ENCODE data around the gene SRC. TPM values are rescaled to one million over a fixed set of nuclear protein-coding genes. Genes with fewer than 3 reads are reported as not detected.

SRC gene
- total and polyA plus RNA-seq, 2 donors from 2014 or later = 28.5 to 70.0 TPM

DNA sequence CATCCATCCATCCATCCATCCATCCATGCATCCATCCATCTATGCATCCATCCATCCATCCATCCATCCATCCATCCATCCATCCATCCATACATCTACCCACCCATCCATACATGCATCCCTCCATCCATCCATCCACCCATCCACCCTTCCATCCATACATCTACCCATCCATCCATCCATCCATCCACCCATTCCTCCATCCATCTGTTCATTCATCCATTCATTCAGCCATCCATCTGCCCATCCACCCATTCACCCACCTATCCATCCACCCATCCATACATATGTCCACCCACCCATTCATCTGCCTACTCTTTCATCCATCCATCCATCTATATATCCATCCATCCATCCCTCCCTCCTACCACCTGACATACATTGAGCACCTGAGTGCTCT is 104.4 kb downstream of the SRC start:
- Histone ChIP-seq H3K4me3 (ENCODE audit: low read length in 3 of 3) (no peak overlapping the region), H3K27me3 (ENCODE audit: control insufficient read depth, insufficient read depth, low read length) (no peaks in the 10 kb centered on the region), H3K27ac (ENCODE audit: low read depth in 2 of 2, low read length in 2 of 2) (no peak overlapping the region), H3K9ac (ENCODE audit: low read length in 3 of 3) (no peak overlapping the region), H3K9me3 (ENCODE audit: control insufficient read depth in 2 of 3, insufficient read depth in 1 of 3, low read length in 3 of 3) (peaks cover 0 to 4% (median 3%) of the 10 kb centered on the region in 3 donors), H3K4me1 (ENCODE audit: control insufficient read depth in 2 of 3, insufficient read depth in 2 of 3, low read depth in 1 of 3, low read length in 3 of 3) (no peaks in the 10 kb centered on the region), H3K36me3 (ENCODE audit: control insufficient read depth in 2 of 3, insufficient read depth in 3 of 3, low read length in 3 of 3) (no peaks in the 10 kb centered on the region)
- no peak for FAIRE-seq
- TF ChIP-seq, protein P1, sequence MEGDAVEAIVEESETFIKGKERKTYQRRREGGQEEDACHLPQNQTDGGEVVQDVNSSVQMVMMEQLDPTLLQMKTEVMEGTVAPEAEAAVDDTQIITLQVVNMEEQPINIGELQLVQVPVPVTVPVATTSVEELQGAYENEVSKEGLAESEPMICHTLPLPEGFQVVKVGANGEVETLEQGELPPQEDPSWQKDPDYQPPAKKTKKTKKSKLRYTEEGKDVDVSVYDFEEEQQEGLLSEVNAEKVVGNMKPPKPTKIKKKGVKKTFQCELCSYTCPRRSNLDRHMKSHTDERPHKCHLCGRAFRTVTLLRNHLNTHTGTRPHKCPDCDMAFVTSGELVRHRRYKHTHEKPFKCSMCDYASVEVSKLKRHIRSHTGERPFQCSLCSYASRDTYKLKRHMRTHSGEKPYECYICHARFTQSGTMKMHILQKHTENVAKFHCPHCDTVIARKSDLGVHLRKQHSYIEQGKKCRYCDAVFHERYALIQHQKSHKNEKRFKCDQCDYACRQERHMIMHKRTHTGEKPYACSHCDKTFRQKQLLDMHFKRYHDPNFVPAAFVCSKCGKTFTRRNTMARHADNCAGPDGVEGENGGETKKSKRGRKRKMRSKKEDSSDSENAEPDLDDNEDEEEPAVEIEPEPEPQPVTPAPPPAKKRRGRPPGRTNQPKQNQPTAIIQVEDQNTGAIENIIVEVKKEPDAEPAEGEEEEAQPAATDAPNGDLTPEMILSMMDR (IDR thresholded peaks at IDR 0.05; ENCODE audit: borderline replicate concordance, extremely low read depth, insufficient read depth) = no peak
- no peak for DNase-seq
- intact Hi-C loops (cut with DNase I) = no loop called here

DNA sequence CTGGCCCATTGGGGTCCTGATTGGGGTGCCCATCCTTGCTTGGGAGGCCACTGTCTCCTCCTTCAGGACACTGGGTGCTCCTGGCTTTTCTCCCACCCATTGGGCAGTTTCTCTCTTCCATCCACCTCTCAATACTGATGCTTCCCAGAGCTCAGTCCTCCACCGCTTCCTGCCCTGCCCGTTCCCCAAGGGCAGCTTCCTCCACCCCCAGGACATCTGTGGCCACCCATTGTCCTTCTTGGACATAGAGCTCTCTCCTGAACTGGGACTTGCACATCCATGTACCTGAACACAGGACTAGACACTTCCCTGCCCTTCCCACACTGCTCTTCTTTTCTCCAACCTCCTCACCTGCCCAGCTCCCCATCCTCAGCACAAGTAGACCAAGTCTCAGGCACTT is 105.7 kb downstream of the SRC start:
- intact Hi-C loops (cut with DNase I) = no loop called here
- Histone ChIP-seq H3K36me3 (ENCODE audit: control insufficient read depth in 2 of 3, insufficient read depth in 3 of 3, low read length in 3 of 3) (no peaks in the 10 kb centered on the region), H3K9ac (ENCODE audit: low read length in 3 of 3) (no peak overlapping the region), H3K4me3 (ENCODE audit: low read length in 3 of 3) (no peak overlapping the region), H3K27ac (ENCODE audit: low read depth in 2 of 2, low read length in 2 of 2) (no peak overlapping the region), H3K9me3 (ENCODE audit: control insufficient read depth in 2 of 3, insufficient read depth in 1 of 3, low read length in 3 of 3) (peaks cover 0 to 4% (median 3%) of the 10 kb centered on the region in 3 donors), H3K4me1 (ENCODE audit: control insufficient read depth in 2 of 3, insufficient read depth in 2 of 3, low read depth in 1 of 3, low read length in 3 of 3) (no peaks in the 10 kb centered on the region), H3K27me3 (ENCODE audit: control insufficient read depth, insufficient read depth, low read length) (no peaks in the 10 kb centered on the region)
- no peak for FAIRE-seq
- TF ChIP-seq, protein P1 (IDR thresholded peaks at IDR 0.05; ENCODE audit: borderline replicate concordance, extremely low read depth, insufficient read depth) = no peak
- DNase-seq = no peak

DNA sequence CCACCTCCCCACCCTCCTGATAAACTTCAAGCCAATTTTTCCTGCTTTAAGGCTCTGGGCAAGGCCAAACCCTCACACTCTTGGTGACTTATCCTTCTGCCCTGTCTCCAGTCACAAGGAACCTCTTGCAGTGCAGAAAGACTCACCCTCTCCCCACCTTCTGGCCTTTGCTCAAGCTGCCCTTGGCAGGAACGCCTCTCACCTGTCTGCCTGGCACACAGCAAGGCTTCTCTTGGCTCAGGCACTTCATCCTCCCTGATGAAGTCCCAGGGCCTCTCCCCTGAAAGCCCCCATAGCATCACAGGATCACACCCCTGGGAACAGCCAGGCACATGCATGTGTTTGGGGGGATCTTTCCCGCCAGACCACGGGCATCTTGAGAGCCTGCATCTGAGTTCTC is 106.3 kb downstream of the SRC start:
- no peak overlapping the region for H3K27ac ChIP-seq (ENCODE audit: low read depth in 2 of 2, low read length in 2 of 2)
- FAIRE-seq (no peak), DNase-seq (peak in 1 of 5 donors; percentile 14)
- no peaks in the 10 kb centered on the region for H3K36me3 ChIP-seq (ENCODE audit: control insufficient read depth in 2 of 3, insufficient read depth in 3 of 3, low read length in 3 of 3)
- intact Hi-C loops (cut with DNase I) = no loop called here
- H3K4me1 ChIP-seq (ENCODE audit: control insufficient read depth in 2 of 3, insufficient read depth in 2 of 3, low read depth in 1 of 3, low read length in 3 of 3) = no peaks in the 10 kb centered on the region
- H3K9ac ChIP-seq (ENCODE audit: low read length in 3 of 3) = no peak overlapping the region
- no peaks in the 10 kb centered on the region for H3K27me3 ChIP-seq (ENCODE audit: control insufficient read depth, insufficient read depth, low read length)
- H3K9me3 ChIP-seq (ENCODE audit: control insufficient read depth in 2 of 3, insufficient read depth in 1 of 3, low read length in 3 of 3) = peaks cover 0 to 4% (median 3%) of the 10 kb centered on the region in 3 donors
- H3K4me3 ChIP-seq (ENCODE audit: low read length in 3 of 3) = no peak overlapping the region
- TF ChIP-seq, protein P1 (IDR thresholded peaks at IDR 0.05; ENCODE audit: borderline replicate concordance, extremely low read depth, insufficient read depth) = no peak

DNA sequence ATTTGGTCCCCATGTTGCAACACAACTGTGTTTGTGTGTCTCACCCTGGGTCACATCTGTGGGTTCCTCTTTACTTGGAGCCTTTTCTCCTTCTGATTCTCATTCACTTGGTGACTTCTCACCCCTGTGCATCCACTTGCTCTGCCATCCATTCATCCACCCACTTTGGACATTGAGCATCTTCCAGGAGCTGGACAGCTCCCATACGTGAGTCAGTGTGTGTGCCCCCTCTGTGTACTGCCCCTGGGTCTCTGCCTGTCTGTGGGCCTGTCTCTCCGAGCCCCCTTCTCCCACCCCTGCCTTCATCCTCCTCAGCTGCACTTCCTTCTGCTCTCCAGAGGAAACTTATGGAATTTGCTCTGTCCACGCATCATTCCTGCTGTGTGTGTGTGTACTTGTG is 107.3 kb downstream of the SRC start:
- FAIRE-seq (no peak), DNase-seq (peak in 2 of 5 donors; percentile 10 to 14)
- TF ChIP-seq, protein P1 (IDR thresholded peaks at IDR 0.05; ENCODE audit: borderline replicate concordance, extremely low read depth, insufficient read depth) = no peak
- no peak overlapping the region for H3K9ac ChIP-seq (ENCODE audit: low read length in 3 of 3)
- H3K9me3 ChIP-seq (ENCODE audit: control insufficient read depth in 2 of 3, insufficient read depth in 1 of 3, low read length in 3 of 3) = peaks cover 0 to 7% (median 3%) of the 10 kb centered on the region in 3 donors
- no peak overlapping the region for H3K4me3 ChIP-seq (ENCODE audit: low read length in 3 of 3)
- H3K27me3 ChIP-seq (ENCODE audit: control insufficient read depth, insufficient read depth, low read length) = no peaks in the 10 kb centered on the region
- H3K27ac ChIP-seq (ENCODE audit: low read depth in 2 of 2, low read length in 2 of 2) = no peak overlapping the region
- no peaks in the 10 kb centered on the region for H3K36me3 ChIP-seq (ENCODE audit: control insufficient read depth in 2 of 3, insufficient read depth in 3 of 3, low read length in 3 of 3)
- no peaks in the 10 kb centered on the region for H3K4me1 ChIP-seq (ENCODE audit: control insufficient read depth in 2 of 3, insufficient read depth in 2 of 3, low read depth in 1 of 3, low read length in 3 of 3)
- intact Hi-C loops (cut with DNase I) = no loop called here

Measured in kidney (tissue), 14 donors.